K562 (cell line): ENCODE results near the gene DNASE2. TPM values are rescaled to one million over a fixed set of nuclear protein-coding genes. Genes with fewer than 3 reads are reported as not detected.

Source experiments
- C11orf30 ChIP-seq: fragments of 450-650 bp; IDR thresholded peaks from 2 replicates; pipeline ENCODE4 v1.6.1; 2016; ENCODE audit warnings: low read depth, mild to moderate bottlenecking
- CREB1 ChIP-seq, 2 experiments: sonication (generic) in 1 of 2; formaldehyde crosslinking in 1 of 2; IDR thresholded peaks; 2 replicates each; pipeline versions ENCODE4 v1.6.1 to v1.8.0; 2012 to 2022; ENCODE audit warnings: inconsistent platforms in 1 of 2, mild to moderate bottlenecking in 1 of 2, missing genetic modification reagents in 1 of 2, moderate library complexity in 1 of 2
- FOXJ2 ChIP-seq: fragments of 200-800 bp; sonication (Bioruptor generic); IDR thresholded peaks from 2 replicates; pipeline ENCODE4 v1.6.1; 2016; ENCODE audit warnings: missing genetic modification characterization, missing compliant biosample characterization
- IRF1 ChIP-seq: sonication (generic); formaldehyde crosslinking; IDR thresholded peaks from 2 replicates; pipeline ENCODE4 v1.8.0; 2022; ENCODE audit warnings: missing genetic modification reagents, mild to moderate bottlenecking, borderline replicate concordance
- MCM3 ChIP-seq: fragments of 450-650 bp; IDR thresholded peaks from 2 replicates; pipeline ENCODE4 v1.6.1; 2016
- RHOXF2B ChIP-seq: fragments of 250-450 bp; sonication (Bioruptor Pico); conservative IDR thresholded peaks from 2 replicates; pipeline ENCODE4 v1.5.1; 2021
- RUNX1 ChIP-seq: sonication (generic); IDR thresholded peaks from 2 replicates; pipeline ENCODE4 v1.6.1; 2016; ENCODE audit warnings: antibody characterized with exemption, low read depth
- TCFL5 ChIP-seq: fragments of 250-450 bp; sonication (Bioruptor Pico); conservative IDR thresholded peaks from 2 replicates; pipeline ENCODE4 v1.6.1; 2021; ENCODE audit warnings: mild to moderate bottlenecking, moderate library complexity, matching md5 sums
- ZNF318 ChIP-seq, 2 experiments: fragments of 450-650 bp; IDR thresholded peaks; 2 replicates each; pipeline ENCODE4 v1.6.1; 2016; ENCODE audit warnings: mild to moderate bottlenecking in 2 of 2, borderline replicate concordance in 1 of 2, low read depth in 1 of 2, moderate library complexity in 1 of 2
- ZNF384 ChIP-seq: IDR thresholded peaks from 2 replicates; pipeline ENCODE4 v1.6.1; 2012; ENCODE audit warnings: low read depth, low read length, improper control_type of control experiment
- ZNF395 ChIP-seq: fragments of 200-800 bp; sonication (Bioruptor generic); IDR thresholded peaks from 2 replicates; pipeline ENCODE4 v1.6.1; 2017; ENCODE audit warnings: missing genetic modification characterization, missing compliant biosample characterization
- ZNF436 ChIP-seq: fragments of 250-450, 450-650 bp; sonication (Bioruptor Pico); formaldehyde crosslinking; IDR thresholded peaks from 2 replicates; pipeline ENCODE4 v1.7.0; 2020; ENCODE audit warnings: mild to moderate bottlenecking
- polyA plus RNA-seq, 8 experiments: library from polyadenylated mRNA; depleted of rRNA in 4 of 8; stranded (reverse) in 5 of 8; unstranded in 3 of 8; fragments of >200 nt; fragmentation: Nextera tagmentation in 2 of 8; fragmentation: Illumina TruSeq in 1 of 8; extraction: Ambion mirVana in 2 of 8; extraction: Trizol in 1 of 8; gene quantifications; 2 replicates each; pipeline versions ENCODE4 v1.2.1 to v1.2.3, GENCODE V29; 2011 to 2014; ENCODE audit warnings: inconsistent platforms in 1 of 8, missing spikeins in 1 of 8
- total RNA-seq, 7 experiments: library from RNA; depleted of rRNA in 6 of 7; stranded (reverse); fragments of >200 nt in 6 of 7; fragmentation: Illumina TruSeq in 2 of 7; extraction: Trizol in 2 of 7; gene quantifications; 2 replicates each; pipeline versions ENCODE4 v1.2.1 to v1.2.3, GENCODE V29; 2011 to 2021; ENCODE audit warnings: low replicate concordance in 1 of 7
- TF ChIP-seq, protein P1 (sequence below): fragments of 250-450 bp; sonication (Bioruptor Pico); IDR thresholded peaks from 2 replicates; pipeline ENCODE4 v1.4.0; 2020; ENCODE audit warnings: mild to moderate bottlenecking, moderate library complexity, borderline replicate concordance

DNASE2 gene
- total and polyA plus RNA-seq, 9 of the 15 experiments (the other 6 are each of a cell fraction or from before 2014, with no cell fraction given): 4.4 to 27.0 (median 20.2) TPM

DNA sequence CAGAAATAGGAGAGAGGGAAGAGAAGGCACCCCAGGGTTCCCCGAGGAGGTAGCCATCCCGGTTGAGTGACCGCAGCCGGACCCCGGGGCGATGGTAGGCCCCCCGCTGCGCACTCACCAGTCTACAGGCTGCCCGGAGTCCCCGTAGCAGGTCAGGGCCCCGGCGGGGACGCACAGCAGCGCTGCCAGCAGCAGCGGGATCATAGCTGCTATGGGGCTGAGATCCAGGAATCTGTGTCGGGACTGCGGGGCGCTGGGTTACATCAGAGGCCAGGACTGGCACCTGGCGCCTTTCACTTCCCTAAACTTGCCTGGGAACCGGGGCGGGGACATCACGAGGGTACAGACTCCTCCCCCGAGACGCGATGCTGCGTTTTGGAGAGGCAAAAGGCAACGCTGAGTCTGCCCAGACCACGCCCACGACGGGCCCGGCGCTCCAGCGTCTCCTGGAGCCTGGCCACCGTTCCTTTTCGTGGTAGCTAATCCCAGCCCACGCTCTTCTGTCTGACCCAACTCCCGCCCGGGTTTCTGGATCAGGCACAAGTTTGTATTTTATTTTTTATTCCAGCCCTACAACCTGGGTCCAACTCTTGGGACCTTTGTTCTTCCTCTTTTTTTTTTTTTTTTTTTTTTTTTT is at the start of gene DNASE2 (continued):
- TF ChIP-seq ZNF318 (IDR thresholded peaks at IDR 0.05; ENCODE audit: borderline replicate concordance in 1 of 2, low read depth in 1 of 2): no peak
- no peak for TF ChIP-seq FOXJ2 (tag)
- no peak for TF ChIP-seq TCFL5 (CRISPR knock-in tag)
- TF ChIP-seq C11orf30: no peak
- TF ChIP-seq ZNF436 (CRISPR knock-in tag): no peak
- 0 out of 2 replicates have a peak, but pooled peaks have one; percentile 20 for TF ChIP-seq IRF1 (CRISPR knock-in tag)
- TF ChIP-seq ZNF384: peak; percentile 51; the same call in 1 of the 2 replicates
- TF ChIP-seq, protein P1, sequence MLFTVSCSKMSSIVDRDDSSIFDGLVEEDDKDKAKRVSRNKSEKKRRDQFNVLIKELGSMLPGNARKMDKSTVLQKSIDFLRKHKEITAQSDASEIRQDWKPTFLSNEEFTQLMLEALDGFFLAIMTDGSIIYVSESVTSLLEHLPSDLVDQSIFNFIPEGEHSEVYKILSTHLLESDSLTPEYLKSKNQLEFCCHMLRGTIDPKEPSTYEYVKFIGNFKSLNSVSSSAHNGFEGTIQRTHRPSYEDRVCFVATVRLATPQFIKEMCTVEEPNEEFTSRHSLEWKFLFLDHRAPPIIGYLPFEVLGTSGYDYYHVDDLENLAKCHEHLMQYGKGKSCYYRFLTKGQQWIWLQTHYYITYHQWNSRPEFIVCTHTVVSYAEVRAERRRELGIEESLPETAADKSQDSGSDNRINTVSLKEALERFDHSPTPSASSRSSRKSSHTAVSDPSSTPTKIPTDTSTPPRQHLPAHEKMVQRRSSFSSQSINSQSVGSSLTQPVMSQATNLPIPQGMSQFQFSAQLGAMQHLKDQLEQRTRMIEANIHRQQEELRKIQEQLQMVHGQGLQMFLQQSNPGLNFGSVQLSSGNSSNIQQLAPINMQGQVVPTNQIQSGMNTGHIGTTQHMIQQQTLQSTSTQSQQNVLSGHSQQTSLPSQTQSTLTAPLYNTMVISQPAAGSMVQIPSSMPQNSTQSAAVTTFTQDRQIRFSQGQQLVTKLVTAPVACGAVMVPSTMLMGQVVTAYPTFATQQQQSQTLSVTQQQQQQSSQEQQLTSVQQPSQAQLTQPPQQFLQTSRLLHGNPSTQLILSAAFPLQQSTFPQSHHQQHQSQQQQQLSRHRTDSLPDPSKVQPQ (CRISPR knock-in tag): no peak
- TF ChIP-seq RUNX1: 0 out of 2 replicates have a peak, but pooled peaks have one; percentile 43
- TF ChIP-seq ZNF395: no peak
- no peak for TF ChIP-seq CREB1 (IDR thresholded peaks at IDR 0.05)
- no peak for TF ChIP-seq CREB1 (CRISPR knock-in tag; IDR thresholded peaks at IDR 0.05)
- no peak for TF ChIP-seq RHOXF2B
- no peak for TF ChIP-seq MCM3
